Measurements from ENCODE around the gene ZNF410.

- TF ChIP-seq POLR2A (IDR thresholded peaks at IDR 0.05; ENCODE audit: control extremely low read depth in 1 of 2, low read depth in 2 of 2, low read length in 2 of 2) (no peak), CTCF (IDR thresholded peaks at IDR 0.05; ENCODE audit: control extremely low read depth in 1 of 3, insufficient read depth in 1 of 3, low read depth in 1 of 3, low read length in 3 of 3) (no peak), EP300 (IDR thresholded peaks at IDR 0.05; ENCODE audit: borderline replicate concordance in 1 of 2, low read depth in 2 of 2, low read length in 2 of 2) (no peak)
These were observed 56.4 kb downstream of the ZNF410 start for GRCh38 chr14:73943083-73943482.

Data from H1 (cell line).